HG03045 (cell line): ENCODE measurements around the gene MS4A15.
"Not testable (repeated sequence)": the region's sequence is repeated elsewhere in the genome, so short reads cannot be mapped to it uniquely, and the experiment has no call there.

Experiments used
- ATAC-seq: cut with Tn5 transposase; IDR thresholded peaks from one replicate; pipeline ENCODE4 v1.9.1; 2021; ENCODE audit warnings: mild to moderate bottlenecking, moderate library complexity; ENCODE audit not compliant: unreplicated experiment

The MS4A15 gene

GRCh38 chr11:60798631-60799030, 42.0 kb downstream of the MS4A15 start:
- no peak for ATAC-seq

- ATAC-seq, result no peak
These were observed 44.5 kb downstream of the MS4A15 start for GRCh38 chr11:60801194-60801593.

- ATAC-seq, result no peak
These were observed 46.7 kb downstream of the MS4A15 start for GRCh38 chr11:60803273-60803936.

DNA sequence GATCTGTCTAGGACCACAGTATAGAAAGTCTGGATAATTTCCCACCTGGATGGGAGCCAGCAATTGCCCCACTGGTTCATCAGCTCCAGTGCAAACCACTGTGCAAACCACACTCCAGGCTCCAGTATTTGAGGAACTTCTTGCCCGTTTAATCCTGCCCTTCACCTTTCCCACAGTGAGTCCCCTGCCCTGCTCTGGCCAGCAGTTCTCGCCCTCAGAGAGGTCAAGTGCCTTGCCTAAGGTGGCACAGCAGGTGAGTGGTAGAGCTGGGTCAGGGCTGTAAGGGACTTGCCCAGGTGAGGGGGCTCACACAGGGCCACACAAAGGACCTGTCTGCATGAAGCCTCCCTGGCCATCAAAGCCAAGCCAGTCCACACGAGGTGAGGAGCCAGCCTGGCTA, 52.6 kb downstream of the MS4A15 start:
- no peak for ATAC-seq

- ATAC-seq, result no peak
These were observed 53.0 kb downstream of the MS4A15 start for GRCh38 chr11:60809691-60810090.

DNA sequence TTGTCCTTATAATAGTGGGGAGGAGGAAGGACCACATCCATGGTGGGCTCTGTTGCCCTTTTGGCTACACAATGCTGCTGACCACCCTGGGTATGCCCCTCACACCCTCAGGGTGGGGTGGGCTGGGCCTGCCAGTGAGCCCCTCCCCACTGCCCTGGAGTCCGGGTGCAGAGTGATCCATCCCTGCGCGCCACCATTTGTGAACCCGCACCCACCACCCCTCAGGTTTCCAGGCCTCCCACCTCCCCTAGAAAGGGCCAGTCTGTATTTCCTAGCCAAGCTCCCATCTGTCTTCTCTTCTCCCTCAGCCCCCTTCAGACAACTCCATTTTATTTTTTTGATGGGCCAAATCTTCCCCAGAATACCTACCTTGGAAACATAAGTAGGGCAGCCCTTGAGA, 53.5 kb downstream of the MS4A15 start:
- no peak for ATAC-seq

DNA sequence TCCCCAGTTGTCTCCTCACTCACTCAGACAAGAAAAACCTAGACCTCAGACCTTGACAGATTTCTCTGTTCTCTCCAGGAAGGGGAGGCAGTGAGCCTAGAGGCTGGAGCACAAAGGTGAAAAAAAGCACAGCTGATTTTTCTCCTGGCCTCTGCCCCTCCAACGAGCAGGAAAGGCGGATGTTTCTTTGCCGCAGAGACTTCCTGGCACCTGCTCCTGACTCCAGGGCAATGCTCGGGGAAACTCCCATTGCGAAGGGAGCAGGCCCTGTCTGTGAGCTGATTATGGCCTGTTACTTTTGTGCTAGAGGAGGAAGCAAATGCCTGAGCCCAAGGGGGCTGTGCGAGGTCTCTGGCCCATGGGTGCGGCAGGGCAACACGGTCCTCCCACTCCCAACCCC, 53.9 kb downstream of the MS4A15 start:
- no peak for ATAC-seq

DNA sequence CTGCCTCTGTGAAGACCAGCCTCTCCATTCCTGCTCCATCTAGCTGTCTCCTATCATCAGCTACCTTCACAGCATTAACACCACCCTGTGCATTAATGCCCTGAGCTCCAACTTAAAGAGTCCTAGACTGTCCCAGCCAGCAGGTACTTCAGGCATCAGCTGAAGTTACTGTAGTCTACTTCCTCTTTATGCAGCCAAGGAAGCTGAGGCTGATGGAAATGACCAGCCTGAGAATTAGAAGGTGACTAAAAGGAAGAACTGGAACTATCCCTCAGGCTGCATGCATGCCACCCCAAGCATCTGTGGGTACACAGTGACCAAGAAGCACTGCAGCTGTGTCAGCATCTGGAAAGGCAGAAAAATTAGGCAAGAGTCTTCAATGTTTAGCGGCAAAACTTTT, 56.7 kb downstream of the MS4A15 start:
- ATAC-seq, result no peak

GRCh38 chr11:60814112-60814511, 57.4 kb downstream of the MS4A15 start:
- no peak for ATAC-seq

GRCh38 chr11:60816590-60817157, 60.0 kb downstream of the MS4A15 start:
- no peak for ATAC-seq

GRCh38 chr11:60818057-60818456, 61.4 kb downstream of the MS4A15 start:
- ATAC-seq, result no peak

- no peak for ATAC-seq
These were observed 65.3 kb downstream of the MS4A15 start for GRCh38 chr11:60821827-60822599.

- ATAC-seq, result not testable (repeated sequence)
These were observed 67.2 kb downstream of the MS4A15 start for GRCh38 chr11:60823745-60824306.

DNA sequence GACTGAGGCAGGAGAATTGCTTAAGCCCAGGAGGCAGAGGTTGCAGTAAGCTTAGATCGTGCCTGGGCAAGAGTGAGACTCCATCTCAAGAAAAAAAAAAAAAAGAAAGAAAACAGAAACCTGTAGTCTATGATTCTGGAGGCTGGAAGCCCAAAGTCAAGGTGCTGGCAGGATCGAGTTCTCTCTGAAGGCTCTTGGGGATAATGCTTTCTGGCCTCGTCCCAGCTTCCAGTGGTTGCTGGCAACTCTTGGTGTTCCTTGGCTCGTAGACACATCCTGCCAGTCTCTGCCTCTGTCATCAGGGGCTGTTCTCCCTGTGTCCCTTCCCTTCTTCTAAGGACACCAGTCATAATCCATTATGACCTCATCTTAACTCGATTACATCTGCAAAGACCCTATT, 68.5 kb downstream of the MS4A15 start:
- no peak for ATAC-seq

DNA sequence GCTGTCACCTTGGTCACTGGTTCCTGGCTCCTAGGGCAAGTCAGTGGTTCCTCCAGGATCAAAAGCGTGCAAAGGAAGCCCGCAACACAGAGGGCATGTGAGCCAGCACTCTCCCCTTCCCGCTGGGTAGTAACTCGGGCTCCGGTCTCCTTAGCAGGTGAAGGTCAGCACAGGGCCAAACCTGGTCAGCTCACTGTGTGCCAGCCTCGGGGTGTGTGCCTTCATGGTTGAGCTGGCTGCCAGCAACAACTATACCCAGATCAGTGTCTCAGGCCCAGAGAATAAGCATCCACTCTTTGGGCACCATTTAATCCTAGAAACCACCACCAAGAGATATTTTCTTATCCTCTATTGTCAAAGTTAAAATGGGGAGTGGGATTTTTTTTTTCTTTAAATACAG, 69.1 kb downstream of the MS4A15 start:
- ATAC-seq, result no peak
